ENCODE measurements around the gene LAMA1. TPM values are rescaled to one million over a fixed set of nuclear protein-coding genes. Genes with fewer than 3 reads are reported as not detected.

The LAMA1 gene
- total RNA-seq, 4 donors from 2014 or later = 1.1 to 4.6 (median 1.3) TPM

DNA sequence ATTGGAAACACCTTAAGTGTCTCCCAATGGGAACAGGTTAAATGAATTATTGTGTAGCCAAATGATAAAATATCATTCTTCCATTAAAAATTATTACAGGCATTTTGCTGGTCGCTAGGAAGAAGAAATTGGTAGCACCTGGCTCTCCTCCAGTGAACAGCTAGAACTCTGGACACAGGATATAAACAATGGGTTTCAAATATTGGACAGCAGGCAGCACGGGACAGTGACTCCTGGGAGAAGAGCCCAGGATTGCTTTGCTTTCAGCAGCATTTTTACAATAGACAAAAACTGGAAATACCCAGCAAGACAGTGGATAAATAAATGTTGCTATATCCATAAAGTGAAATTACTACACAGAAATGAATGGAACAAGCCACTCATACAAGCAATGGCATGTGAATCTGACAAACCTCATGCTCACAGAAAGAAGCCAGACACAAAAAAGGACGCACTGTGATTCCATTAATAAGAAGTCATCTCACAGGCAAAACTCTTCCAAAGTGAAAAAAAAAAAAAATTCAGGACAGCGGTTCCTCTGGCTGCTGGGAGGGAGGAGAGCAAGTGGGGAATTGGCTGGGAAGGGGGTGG lies 50.5 kb downstream of the LAMA1 start:
- TF ChIP-seq, protein P1, sequence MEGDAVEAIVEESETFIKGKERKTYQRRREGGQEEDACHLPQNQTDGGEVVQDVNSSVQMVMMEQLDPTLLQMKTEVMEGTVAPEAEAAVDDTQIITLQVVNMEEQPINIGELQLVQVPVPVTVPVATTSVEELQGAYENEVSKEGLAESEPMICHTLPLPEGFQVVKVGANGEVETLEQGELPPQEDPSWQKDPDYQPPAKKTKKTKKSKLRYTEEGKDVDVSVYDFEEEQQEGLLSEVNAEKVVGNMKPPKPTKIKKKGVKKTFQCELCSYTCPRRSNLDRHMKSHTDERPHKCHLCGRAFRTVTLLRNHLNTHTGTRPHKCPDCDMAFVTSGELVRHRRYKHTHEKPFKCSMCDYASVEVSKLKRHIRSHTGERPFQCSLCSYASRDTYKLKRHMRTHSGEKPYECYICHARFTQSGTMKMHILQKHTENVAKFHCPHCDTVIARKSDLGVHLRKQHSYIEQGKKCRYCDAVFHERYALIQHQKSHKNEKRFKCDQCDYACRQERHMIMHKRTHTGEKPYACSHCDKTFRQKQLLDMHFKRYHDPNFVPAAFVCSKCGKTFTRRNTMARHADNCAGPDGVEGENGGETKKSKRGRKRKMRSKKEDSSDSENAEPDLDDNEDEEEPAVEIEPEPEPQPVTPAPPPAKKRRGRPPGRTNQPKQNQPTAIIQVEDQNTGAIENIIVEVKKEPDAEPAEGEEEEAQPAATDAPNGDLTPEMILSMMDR (IDR thresholded peaks at IDR 0.05; ENCODE audit: low read depth) = no peak

DNA sequence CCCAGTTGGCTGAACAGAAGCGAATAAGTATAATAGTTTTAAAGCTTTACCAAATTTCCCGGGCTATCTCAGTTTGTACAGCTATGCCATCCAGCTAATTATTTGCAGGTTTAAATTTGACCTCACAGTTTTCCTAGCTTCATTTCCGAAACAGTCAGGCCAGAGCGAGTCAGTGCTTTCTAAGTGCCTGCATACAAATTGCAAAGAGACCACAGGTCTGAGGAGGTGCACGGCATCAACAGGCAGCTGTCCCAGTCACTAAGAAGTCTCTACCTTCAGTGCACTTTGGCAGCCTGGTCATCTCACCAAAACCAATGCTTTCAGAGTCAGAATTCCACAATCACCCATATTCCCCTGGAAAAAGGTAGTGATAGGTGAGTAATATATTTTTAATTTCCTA lies 51.9 kb downstream of the LAMA1 start:
- TF ChIP-seq, protein P1 (IDR thresholded peaks at IDR 0.05; ENCODE audit: low read depth) = no peak

DNA sequence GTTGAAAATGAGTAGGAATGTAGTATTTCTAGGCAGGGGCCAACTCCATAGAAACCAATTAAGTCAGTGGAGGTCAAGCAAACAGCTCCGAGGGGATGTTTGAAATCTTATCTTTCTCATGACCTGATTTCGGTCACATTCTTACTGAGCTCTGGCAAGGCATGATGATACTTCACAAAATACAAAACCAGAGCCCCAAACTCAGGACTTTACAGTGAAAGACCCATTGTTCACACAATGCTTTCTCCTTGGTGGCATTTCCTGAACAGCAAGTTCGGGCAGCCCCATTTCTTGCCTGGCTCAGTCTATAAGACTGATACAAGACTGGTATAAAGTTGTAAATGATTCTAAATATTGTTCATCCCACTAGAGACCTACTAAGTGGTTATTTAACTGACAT lies 53.3 kb downstream of the LAMA1 start:
- TF ChIP-seq, protein P1 (IDR thresholded peaks at IDR 0.05; ENCODE audit: low read depth) = no peak

DNA sequence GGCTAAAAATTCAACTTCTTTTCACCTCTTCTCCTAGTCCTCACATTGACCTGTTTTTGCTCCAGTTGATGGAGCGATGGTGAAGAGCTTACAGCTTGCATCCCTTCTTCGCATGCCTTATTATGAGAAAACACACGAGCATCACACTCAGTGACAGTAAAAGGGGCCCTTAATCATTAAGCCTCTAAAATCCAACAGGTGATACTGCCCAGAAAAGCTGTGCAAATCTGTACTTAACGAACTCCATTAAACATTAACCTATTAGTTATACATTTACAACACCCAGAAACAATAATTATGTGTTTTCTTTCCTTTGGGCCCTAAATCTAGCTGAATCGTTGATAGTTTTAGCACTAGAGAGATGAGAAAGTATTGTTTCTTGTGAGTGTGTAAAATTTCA lies 54.8 kb downstream of the LAMA1 start:
- TF ChIP-seq, protein P1 (IDR thresholded peaks at IDR 0.05; ENCODE audit: low read depth) = no peak

DNA sequence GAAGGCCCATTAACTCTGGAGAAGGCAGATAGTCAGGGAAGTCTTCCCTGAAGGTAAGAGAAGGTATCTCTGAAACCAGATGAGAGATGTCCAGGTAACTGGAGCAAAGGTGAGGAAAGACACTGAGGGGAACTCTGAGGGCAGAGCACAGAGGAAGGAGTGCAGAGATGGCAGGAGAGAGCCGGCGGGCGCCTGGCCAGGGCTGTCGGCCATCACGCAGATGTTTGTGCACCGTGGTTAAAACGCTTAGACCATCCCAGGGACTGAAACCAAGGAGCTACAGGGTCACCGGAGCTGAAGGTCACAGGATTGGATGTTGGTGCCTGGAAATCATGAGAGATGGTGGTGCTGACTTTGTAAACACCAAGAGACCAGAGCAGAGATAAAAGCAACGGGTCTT lies 55.4 kb downstream of the LAMA1 start:
- TF ChIP-seq, protein P1 (IDR thresholded peaks at IDR 0.05; ENCODE audit: low read depth) = no peak

DNA sequence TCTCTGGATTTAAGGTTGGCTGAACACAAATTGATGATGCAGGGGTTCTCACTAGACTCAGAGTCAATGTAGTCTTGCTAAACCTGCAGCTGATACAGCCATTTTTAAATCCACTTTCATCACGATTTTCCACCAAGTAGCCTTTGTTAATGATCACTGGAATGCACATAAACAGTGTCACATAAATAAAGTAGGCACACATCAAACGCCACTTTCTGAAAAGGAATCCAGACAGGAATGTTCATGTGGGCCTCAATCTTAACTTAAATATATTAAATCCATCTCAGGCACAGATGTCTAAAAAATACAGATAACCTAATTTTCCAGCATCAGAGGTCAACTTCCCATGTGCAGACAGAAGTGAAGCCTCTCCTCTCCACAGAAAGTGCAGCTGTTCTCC lies 58.3 kb downstream of the LAMA1 start:
- TF ChIP-seq, protein P1 (IDR thresholded peaks at IDR 0.05; ENCODE audit: low read depth) = no peak

DNA sequence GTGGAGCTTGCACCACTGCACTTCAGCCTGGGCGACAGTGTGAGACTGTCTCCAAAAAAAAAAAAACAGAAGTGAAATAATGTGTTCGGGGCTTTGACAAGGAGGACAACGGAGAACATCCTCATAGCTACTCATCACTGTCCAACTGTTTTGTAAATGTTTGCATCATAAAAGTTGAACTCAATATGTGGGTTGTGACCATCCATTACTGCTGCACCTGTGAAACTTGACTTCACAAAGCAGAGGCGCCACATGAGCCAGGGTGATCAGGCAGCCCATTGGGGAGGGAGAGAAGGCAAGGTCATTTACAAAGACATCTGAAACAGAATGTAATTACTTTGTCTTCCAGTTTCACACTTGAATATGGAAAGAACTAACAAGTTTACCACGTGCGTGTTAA lies 61.6 kb downstream of the LAMA1 start:
- TF ChIP-seq, protein P1 (IDR thresholded peaks at IDR 0.05; ENCODE audit: low read depth) = no peak
